Esophagus muscularis mucosa (tissue), 4 donors: Measurements from ENCODE around the gene ST3GAL5.
"Not testable (repeated sequence)": the region's sequence is repeated elsewhere in the genome, so short reads cannot be mapped to it uniquely, and the experiment has no call there.

Experiments
- CTCF ChIP-seq, 3 experiments: fragments of 200-600 bp in 2 of 3; fragments of 450-650 bp in 1 of 3; sonication (generic) in 2 of 3; IDR thresholded peaks; one replicate each; pipeline ENCODE4 v1.5.1; 2017 to 2019; ENCODE audit warnings: antibody characterized with exemption in 3 of 3, mild to moderate bottlenecking in 2 of 3, moderate library complexity in 1 of 3
- EP300 ChIP-seq: sonication (generic); formaldehyde crosslinking; IDR thresholded peaks from one replicate; pipeline ENCODE4 v1.6.1; 2017; ENCODE audit warnings: antibody characterized with exemption
- POLR2A ChIP-seq: fragments of 450-650 bp; IDR thresholded peaks from one replicate; pipeline ENCODE4 v1.6.1; 2017; ENCODE audit warnings: antibody characterized with exemption, moderate library complexity, mild to moderate bottlenecking, low read depth
- POLR2AphosphoS5 ChIP-seq, 2 donors: sonication (generic); formaldehyde crosslinking; IDR thresholded peaks; one replicate each; pipeline ENCODE4 v1.6.1; 2017; ENCODE audit warnings: antibody characterized with exemption in 2 of 2

DNA sequence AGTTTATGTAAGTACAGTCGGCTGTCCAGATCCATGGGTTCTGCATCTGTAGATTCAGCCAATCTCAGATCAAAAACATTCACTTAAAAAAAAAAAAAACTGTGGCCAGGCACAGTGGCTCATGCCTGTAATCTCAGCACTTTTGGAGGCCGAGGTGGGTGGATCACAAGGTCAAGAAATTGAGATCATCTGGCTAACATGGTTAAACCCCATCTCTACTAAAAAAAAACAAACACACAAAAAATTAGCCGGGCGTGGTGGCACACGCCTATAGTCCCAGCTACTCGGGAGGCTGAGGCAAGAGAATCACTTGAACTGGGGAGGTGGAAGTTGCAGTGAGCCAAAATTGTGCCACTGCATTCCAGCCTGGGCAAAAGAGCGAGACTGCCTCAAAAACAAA is 42.4 kb upstream of the ST3GAL5 start:
- TF ChIP-seq POLR2A; CTCF (IDR thresholded peaks at IDR 0.05); EP300; POLR2AphosphoS5 (IDR thresholded peaks at IDR 0.05): not testable (repeated sequence)
